ENCODE data around the gene PTPN12.

DNA sequence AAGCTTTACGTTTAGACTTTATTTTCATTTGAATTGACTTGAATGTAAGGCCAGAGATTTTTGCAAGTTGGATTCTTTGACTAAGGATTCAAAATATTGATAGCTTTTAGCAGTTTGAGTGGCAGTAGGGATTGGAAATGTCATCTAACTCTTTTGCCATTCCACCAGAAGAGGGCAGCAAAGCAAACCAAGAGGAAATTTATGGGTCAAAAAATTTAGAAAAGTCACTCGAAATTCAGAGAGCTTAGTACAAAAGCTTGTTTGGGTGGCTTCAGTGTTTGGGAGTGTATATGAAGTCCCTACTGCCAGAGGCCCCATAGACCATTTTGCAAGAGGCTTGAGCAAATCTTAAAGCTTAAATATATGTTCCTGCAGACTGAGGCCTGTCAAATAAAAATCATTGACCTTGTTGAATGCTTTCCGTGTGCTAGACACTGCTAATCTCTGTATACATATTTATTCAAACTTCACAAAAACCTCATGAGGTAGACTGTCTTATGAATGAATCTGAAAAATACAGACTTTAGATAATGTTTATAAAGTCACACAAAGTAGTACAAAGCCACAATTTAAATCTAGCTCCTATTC, 114.6 kb downstream of the PTPN12 start:
- TF ChIP-seq, protein P1, sequence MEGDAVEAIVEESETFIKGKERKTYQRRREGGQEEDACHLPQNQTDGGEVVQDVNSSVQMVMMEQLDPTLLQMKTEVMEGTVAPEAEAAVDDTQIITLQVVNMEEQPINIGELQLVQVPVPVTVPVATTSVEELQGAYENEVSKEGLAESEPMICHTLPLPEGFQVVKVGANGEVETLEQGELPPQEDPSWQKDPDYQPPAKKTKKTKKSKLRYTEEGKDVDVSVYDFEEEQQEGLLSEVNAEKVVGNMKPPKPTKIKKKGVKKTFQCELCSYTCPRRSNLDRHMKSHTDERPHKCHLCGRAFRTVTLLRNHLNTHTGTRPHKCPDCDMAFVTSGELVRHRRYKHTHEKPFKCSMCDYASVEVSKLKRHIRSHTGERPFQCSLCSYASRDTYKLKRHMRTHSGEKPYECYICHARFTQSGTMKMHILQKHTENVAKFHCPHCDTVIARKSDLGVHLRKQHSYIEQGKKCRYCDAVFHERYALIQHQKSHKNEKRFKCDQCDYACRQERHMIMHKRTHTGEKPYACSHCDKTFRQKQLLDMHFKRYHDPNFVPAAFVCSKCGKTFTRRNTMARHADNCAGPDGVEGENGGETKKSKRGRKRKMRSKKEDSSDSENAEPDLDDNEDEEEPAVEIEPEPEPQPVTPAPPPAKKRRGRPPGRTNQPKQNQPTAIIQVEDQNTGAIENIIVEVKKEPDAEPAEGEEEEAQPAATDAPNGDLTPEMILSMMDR (IDR thresholded peaks at IDR 0.05), result peak in 1 of 3 donors; percentile 46
- no peak for TF ChIP-seq POLR2A (IDR thresholded peaks at IDR 0.05)
